Measurements from ENCODE around the gene ZBTB21. TPM values are rescaled to one million over a fixed set of nuclear protein-coding genes. Genes with fewer than 3 reads are reported as not detected.

The ZBTB21 gene
- total RNA-seq, 1 experiment from 2014 or later: 18.1 TPM

DNA sequence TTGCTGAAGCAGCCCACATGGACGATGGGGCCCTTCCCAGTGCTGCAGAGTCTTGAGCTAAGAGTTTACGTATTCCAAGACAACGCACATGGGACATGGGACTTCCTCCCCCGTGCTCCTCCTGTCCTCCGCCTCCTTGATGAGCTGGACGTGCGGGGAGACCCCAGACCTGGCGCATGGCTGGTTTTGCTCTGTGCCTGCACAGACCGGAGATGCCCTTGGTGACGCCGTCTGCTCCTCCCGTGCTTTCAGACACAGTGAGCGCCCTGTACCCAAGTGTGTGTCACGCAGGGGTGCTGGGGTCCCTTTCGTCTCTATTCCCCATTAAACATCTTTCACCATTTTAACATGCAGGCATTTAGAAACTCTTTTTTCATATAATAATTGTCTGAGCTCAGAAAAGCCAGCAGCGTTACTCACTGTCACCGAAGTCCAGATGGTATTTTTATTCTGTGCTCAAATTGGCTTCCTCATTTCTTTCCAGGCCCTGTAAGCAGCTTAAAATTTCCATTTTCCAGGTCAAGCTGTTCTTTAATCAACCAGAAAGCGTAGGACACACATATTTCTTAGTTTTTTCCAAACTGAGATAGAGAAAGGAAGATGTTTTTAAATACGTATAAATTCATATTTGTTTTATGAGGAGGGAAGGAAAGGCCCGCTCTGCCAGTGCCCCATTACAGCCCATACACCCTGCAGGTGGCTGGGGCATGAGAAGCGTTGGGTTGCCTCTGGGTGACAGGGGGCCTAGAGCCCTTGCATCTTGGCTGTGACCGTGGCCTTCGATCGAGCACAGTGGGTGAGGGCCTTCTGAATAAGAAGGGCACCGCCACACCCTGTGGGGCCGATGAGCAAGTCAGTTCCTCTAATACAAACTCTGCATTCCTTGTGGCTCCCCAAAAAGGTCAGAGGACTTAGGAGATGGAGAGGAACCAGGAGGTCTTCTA, 17.9 kb upstream of the ZBTB21 start:
- H3K4me1 ChIP-seq (ENCODE audit: insufficient read depth, low read length): no peaks in the 10 kb centered on the region
- H3K36me3 Mint-ChIP-seq (ENCODE audit: insufficient read depth in 1 of 3, low read depth in 3 of 3): no peaks in the 10 kb centered on the region
- H3K4me3 Mint-ChIP-seq: no peak overlapping the region
- no peak overlapping the region for H2BK5ac ChIP-seq (ENCODE audit: insufficient read length, low read length)
- H4K5ac ChIP-seq (ENCODE audit: insufficient read length, low read depth, low read length): no peak overlapping the region
- H3K4ac ChIP-seq (ENCODE audit: low read depth, low read length): no peak overlapping the region
- no peak overlapping the region for H2BK120ac ChIP-seq (ENCODE audit: low read depth, low read length, poor library complexity, severe bottlenecking)
- H3K79me1 ChIP-seq (ENCODE audit: insufficient read depth, low read depth, low read length, poor library complexity, severe bottlenecking): no peaks in the 10 kb centered on the region
- TF ChIP-seq, protein P1, sequence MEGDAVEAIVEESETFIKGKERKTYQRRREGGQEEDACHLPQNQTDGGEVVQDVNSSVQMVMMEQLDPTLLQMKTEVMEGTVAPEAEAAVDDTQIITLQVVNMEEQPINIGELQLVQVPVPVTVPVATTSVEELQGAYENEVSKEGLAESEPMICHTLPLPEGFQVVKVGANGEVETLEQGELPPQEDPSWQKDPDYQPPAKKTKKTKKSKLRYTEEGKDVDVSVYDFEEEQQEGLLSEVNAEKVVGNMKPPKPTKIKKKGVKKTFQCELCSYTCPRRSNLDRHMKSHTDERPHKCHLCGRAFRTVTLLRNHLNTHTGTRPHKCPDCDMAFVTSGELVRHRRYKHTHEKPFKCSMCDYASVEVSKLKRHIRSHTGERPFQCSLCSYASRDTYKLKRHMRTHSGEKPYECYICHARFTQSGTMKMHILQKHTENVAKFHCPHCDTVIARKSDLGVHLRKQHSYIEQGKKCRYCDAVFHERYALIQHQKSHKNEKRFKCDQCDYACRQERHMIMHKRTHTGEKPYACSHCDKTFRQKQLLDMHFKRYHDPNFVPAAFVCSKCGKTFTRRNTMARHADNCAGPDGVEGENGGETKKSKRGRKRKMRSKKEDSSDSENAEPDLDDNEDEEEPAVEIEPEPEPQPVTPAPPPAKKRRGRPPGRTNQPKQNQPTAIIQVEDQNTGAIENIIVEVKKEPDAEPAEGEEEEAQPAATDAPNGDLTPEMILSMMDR (conservative IDR thresholded peaks at IDR 0.05): no peak
- no peak overlapping the region for H4K91ac ChIP-seq (ENCODE audit: insufficient read length, low read depth, low read length)
- no peak overlapping the region for H3K56ac ChIP-seq (ENCODE audit: insufficient read length, low read depth, low read length)
- H2AFZ ChIP-seq (ENCODE audit: low read length): no peak overlapping the region
- H3K9me3 ChIP-seq (ENCODE audit: control insufficient read depth, low read depth, low read length): no peaks in the 10 kb centered on the region
- H3K23me2 ChIP-seq (ENCODE audit: insufficient read length, low read depth, low read length, poor library complexity, severe bottlenecking): peaks cover 6% of the 10 kb centered on the region
- WGBS (ENCODE audit: extremely low coverage, insufficient read length, low lambda C conversion rate): no CpG with 5 or more reads among the region's 26 CpGs
- no peak overlapping the region for H3K27ac ChIP-seq (ENCODE audit: insufficient read length, low read depth, low read length)
- no peak overlapping the region for H3T11ph ChIP-seq (ENCODE audit: low read length)
- H3K4me1 Mint-ChIP-seq: peaks cover 13 to 24% of the 10 kb centered on the region in 2 experiments
- no peak overlapping the region for H2BK15ac ChIP-seq (ENCODE audit: low read depth, low read length)
- H3K27ac Mint-ChIP-seq: peak overlapping the region in 1 of 3 experiments; percentile 74; a peak in 1 of 7 replicates
- peaks cover 9% of the 10 kb centered on the region for H3K27me3 Mint-ChIP-seq (ENCODE audit: low read depth)
- H2BK12ac ChIP-seq (ENCODE audit: insufficient read length, low read depth, low read length): no peak overlapping the region
- H2AK5ac ChIP-seq (ENCODE audit: insufficient read length, low read length): no peak overlapping the region
- no peaks in the 10 kb centered on the region for H3K27me3 ChIP-seq (ENCODE audit: insufficient read depth, low read length)
- H4K8ac ChIP-seq (replicated peaks; ENCODE audit: insufficient read length, low read depth, low read length): no peak overlapping the region
- H4K20me1 ChIP-seq (ENCODE audit: control insufficient read depth, insufficient read depth, insufficient read length): no peaks in the 10 kb centered on the region
- H3K9me3 Mint-ChIP-seq: no peaks in the 10 kb centered on the region
- H2BK20ac ChIP-seq (ENCODE audit: low read depth, low read length, poor library complexity, severe bottlenecking): no peak overlapping the region
- H3K18ac ChIP-seq (ENCODE audit: insufficient read length, low read depth, low read length): no peak overlapping the region
- no peak overlapping the region for H3K4me2 ChIP-seq (ENCODE audit: insufficient read depth, insufficient read length, low read length)
- no peak for DNase-seq
- no peaks in the 10 kb centered on the region for H3K79me2 ChIP-seq (ENCODE audit: insufficient read depth, low read length)
- H3K9ac ChIP-seq (ENCODE audit: extremely low read depth, insufficient read length, low read length): no peak overlapping the region
- H3K23ac ChIP-seq (ENCODE audit: insufficient read length, low read depth, low read length): no peak overlapping the region
- no peak overlapping the region for H3K14ac ChIP-seq (ENCODE audit: insufficient read depth, low read length)
